Calu3 (cell line): ENCODE results near the gene TEX261. TPM values are rescaled to one million over a fixed set of nuclear protein-coding genes. Genes with fewer than 3 reads are reported as not detected.
A peak's percentile ranks its signal among the peaks of the same experiment; 100 is the strongest.

Source experiments
- BruUV-seq: library from RNA; stranded (reverse); fragments of 400-500 nt; replicated peaks from 2 replicates; lab custom pipeline; 2021; lab: Mats Ljungman, UMichigan
- CTCF ChIA-PET: fragments of 300-600 bp; sonication (Branson Sonifier 250); formaldehyde crosslinking; loops from one replicate; lab custom pipeline; 2022; ENCODE audit warnings: antibody characterized with exemption; lab: Charles Lee
- DNase-seq: peaks from one replicate; pipeline ENCODE4 v3.0.0; 2022
- H3K27ac Mint-ChIP-seq: one replicate; pipeline ENCODE4 v1.8.0; 2022; ENCODE audit warnings: mixed read lengths; ENCODE audit not compliant: unreplicated experiment
- H3K27me3 Mint-ChIP-seq: one replicate; pipeline ENCODE4 v1.8.0; 2022; ENCODE audit warnings: mixed read lengths; ENCODE audit not compliant: unreplicated experiment
- H3K36me3 Mint-ChIP-seq: one replicate; pipeline ENCODE4 v1.8.0; 2022; ENCODE audit warnings: mild to moderate bottlenecking, moderate library complexity, mixed read lengths; ENCODE audit not compliant: insufficient read depth, unreplicated experiment
- H3K4me1 Mint-ChIP-seq: one replicate; pipeline ENCODE4 v1.8.0; 2022; ENCODE audit warnings: mild to moderate bottlenecking, low read depth, mixed read lengths; ENCODE audit not compliant: unreplicated experiment
- H3K4me3 Mint-ChIP-seq: one replicate; pipeline ENCODE4 v1.8.0; 2022; ENCODE audit warnings: mild to moderate bottlenecking, low read depth, moderate library complexity, mixed read lengths; ENCODE audit not compliant: unreplicated experiment
- H3K9me3 Mint-ChIP-seq: one replicate; pipeline ENCODE4 v1.8.0; 2022; ENCODE audit warnings: low read depth, mixed read lengths; ENCODE audit not compliant: unreplicated experiment
- CTCF ChIP-seq: fragments of 200-600 bp; IDR thresholded peaks from one replicate; pipeline ENCODE4 v1.8.0; 2022; ENCODE audit warnings: antibody characterized with exemption; ENCODE audit not compliant: unreplicated experiment
- intact Hi-C: fragments of 100-400 bp; cut with micrococcal nuclease; formaldehyde crosslinking; loops from one replicate; pipeline ENCODE4 v1.10.0; 2022; ENCODE audit not compliant: unreplicated experiment
- total RNA-seq: library from RNA; stranded (reverse); gene quantifications from 2 replicates; pipeline ENCODE4 v1.2.3, GENCODE V29; 2022

The TEX261 gene
- total RNA-seq, 1 experiment from 2014 or later = 61.2 TPM

GRCh38 chr2:70960833-70961647 lies 33.6 kb downstream of the TEX261 start:
- Mint-ChIP-seq H3K27me3 (peaks cover 84% of the 10 kb centered on the region), H3K4me1 (peaks cover 9% of the 10 kb centered on the region), H3K27ac (no peak overlapping the region), H3K9me3 (no peaks in the 10 kb centered on the region), H3K36me3 (peaks cover 5% of the 10 kb centered on the region), H3K4me3 (no peak overlapping the region)
- no peak for DNase-seq
- BruUV-seq = no TSS peak
- CTCF ChIA-PET = no interaction called here
- no peak for TF ChIP-seq CTCF
- intact Hi-C loops = no loop called here

GRCh38 chr2:70959851-70960832 lies 34.5 kb downstream of the TEX261 start:
- Mint-ChIP-seq H3K27me3 (peaks cover 89% of the 10 kb centered on the region), H3K36me3 (peaks cover 3% of the 10 kb centered on the region), H3K27ac (no peak overlapping the region), H3K4me3 (no peak overlapping the region), H3K9me3 (no peaks in the 10 kb centered on the region), H3K4me1 (peaks cover 8% of the 10 kb centered on the region)
- peak; percentile 19 for TF ChIP-seq CTCF
- intact Hi-C loops = no loop called here
- DNase-seq = no peak
- no TSS peak for BruUV-seq
- CTCF ChIA-PET = no interaction called here

- CTCF ChIA-PET = no interaction called here
- Mint-ChIP-seq H3K36me3 (no peaks in the 10 kb centered on the region), H3K4me1 (no peaks in the 10 kb centered on the region), H3K27ac (no peak overlapping the region), H3K9me3 (no peaks in the 10 kb centered on the region), H3K4me3 (no peak overlapping the region), H3K27me3 (peaks cover 89% of the 10 kb centered on the region)
- no peak for DNase-seq
- intact Hi-C loops = no loop called here
- BruUV-seq = no TSS peak
- no peak for TF ChIP-seq CTCF
Measured at GRCh38 chr2:70959271-70959761, 35.4 kb downstream of the TEX261 start.

- Mint-ChIP-seq H3K4me3 (no peak overlapping the region), H3K36me3 (no peaks in the 10 kb centered on the region), H3K4me1 (no peaks in the 10 kb centered on the region), H3K9me3 (no peaks in the 10 kb centered on the region), H3K27ac (no peak overlapping the region), H3K27me3 (peaks cover 89% of the 10 kb centered on the region)
- CTCF ChIA-PET = no interaction called here
- TF ChIP-seq CTCF = no peak
- intact Hi-C loops = no loop called here
- no peak for DNase-seq
- BruUV-seq = no TSS peak
Measured at GRCh38 chr2:70958759-70959158, 35.9 kb downstream of the TEX261 start.
